Type B pancreatic cell (in vitro differentiated cells): ENCODE results near the gene RAPGEF1. TPM values are rescaled to one million over a fixed set of nuclear protein-coding genes. Genes with fewer than 3 reads are reported as not detected.

Experiments
- DNase-seq: peaks from one replicate; pipeline ENCODE4 v3.0.0; 2021; ENCODE audit warnings: mixed read lengths; ENCODE audit not compliant: unreplicated experiment; ENCODE audit errors: extremely low spot score
- H3K27ac Mint-ChIP-seq: 2 replicates; pipeline ENCODE4 v1.8.0; 2021; ENCODE audit warnings: mild to moderate bottlenecking, mixed read lengths
- H3K27me3 Mint-ChIP-seq: 2 replicates; pipeline ENCODE4 v1.8.0; 2021; ENCODE audit warnings: mixed read lengths
- H3K36me3 Mint-ChIP-seq: 2 replicates; pipeline ENCODE4 v1.8.0; 2021; ENCODE audit warnings: mixed read lengths
- H3K4me1 Mint-ChIP-seq: one replicate; pipeline ENCODE4 v1.8.0; 2021; ENCODE audit warnings: mixed read lengths; ENCODE audit not compliant: unreplicated experiment
- H3K4me3 Mint-ChIP-seq: 2 replicates; pipeline ENCODE4 v1.8.0; 2021; ENCODE audit warnings: mild to moderate bottlenecking, mixed read lengths
- H3K9me3 Mint-ChIP-seq: 2 replicates; pipeline ENCODE4 v1.8.0; 2021; ENCODE audit warnings: mixed read lengths
- total RNA-seq: library from RNA; stranded (reverse); gene quantifications from 2 replicates; pipeline ENCODE4 v1.2.1, GENCODE V29; 2021; ENCODE audit warnings: low replicate concordance
- TF ChIP-seq, protein P1 (sequence below): fragments of 200-600 bp; sonication (generic); conservative IDR thresholded peaks from 2 replicates; pipeline ENCODE4 v1.5.0; 2021; ENCODE audit warnings: antibody characterized with exemption, mild to moderate bottlenecking

Gene RAPGEF1
- total RNA-seq, 1 donor from 2014 or later: 45.9 TPM

DNA sequence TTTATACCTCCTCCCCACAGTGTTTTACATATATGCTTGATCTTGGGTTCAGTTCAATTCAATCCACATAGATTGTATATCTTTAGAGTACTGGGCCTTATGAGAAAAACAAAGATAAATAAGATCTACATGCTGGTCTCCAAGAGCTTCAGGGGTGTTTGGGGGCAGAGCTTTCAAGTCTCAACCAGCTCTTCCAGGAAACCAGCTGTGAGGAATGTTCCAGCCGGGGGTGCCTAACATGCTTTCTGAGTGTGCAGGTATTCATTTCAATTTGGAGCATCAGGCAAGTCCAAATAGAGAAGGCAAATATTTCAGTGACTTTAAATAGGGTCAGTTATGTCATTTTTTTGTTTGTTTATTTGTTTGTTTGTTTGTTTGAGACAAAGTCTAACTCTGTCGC, 5.7 kb upstream of the RAPGEF1 start:
- TF ChIP-seq, protein P1, sequence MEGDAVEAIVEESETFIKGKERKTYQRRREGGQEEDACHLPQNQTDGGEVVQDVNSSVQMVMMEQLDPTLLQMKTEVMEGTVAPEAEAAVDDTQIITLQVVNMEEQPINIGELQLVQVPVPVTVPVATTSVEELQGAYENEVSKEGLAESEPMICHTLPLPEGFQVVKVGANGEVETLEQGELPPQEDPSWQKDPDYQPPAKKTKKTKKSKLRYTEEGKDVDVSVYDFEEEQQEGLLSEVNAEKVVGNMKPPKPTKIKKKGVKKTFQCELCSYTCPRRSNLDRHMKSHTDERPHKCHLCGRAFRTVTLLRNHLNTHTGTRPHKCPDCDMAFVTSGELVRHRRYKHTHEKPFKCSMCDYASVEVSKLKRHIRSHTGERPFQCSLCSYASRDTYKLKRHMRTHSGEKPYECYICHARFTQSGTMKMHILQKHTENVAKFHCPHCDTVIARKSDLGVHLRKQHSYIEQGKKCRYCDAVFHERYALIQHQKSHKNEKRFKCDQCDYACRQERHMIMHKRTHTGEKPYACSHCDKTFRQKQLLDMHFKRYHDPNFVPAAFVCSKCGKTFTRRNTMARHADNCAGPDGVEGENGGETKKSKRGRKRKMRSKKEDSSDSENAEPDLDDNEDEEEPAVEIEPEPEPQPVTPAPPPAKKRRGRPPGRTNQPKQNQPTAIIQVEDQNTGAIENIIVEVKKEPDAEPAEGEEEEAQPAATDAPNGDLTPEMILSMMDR: no peak
- Mint-ChIP-seq H3K27me3 (no peaks in the 10 kb centered on the region), H3K4me1 (peaks cover 8% of the 10 kb centered on the region), H3K9me3 (no peaks in the 10 kb centered on the region), H3K4me3 (no peak overlapping the region), H3K27ac (no peak overlapping the region), H3K36me3 (no peaks in the 10 kb centered on the region)
- no peak for DNase-seq

DNA sequence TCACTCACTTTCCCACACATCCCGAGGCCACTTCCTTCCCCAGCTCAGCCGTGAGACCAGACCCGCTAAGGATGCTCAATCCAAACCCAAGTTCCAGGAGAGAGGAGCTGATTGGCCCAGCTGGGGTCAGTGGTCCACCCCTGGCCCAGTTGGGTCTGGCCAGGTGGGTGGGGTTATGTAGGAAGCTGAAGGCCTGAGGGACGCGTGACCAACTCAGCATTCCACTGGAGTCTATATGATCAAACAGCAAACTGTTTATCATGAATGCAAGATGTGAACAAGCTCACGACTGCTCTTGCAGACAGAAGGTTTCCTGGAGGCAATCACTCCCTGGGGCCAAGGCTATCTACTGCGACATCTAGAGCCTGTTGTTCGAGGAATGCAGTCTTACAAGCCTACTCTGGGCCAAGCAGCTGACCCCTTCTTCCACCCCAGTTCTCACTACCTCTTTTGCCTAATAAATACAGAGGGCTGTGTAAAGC, 4.9 kb upstream of the RAPGEF1 start:
- Mint-ChIP-seq H3K4me3 (no peak overlapping the region), H3K4me1 (peaks cover 8% of the 10 kb centered on the region), H3K27me3 (no peaks in the 10 kb centered on the region), H3K36me3 (no peaks in the 10 kb centered on the region), H3K27ac (peak overlapping the region; percentile 82), H3K9me3 (no peaks in the 10 kb centered on the region)
- TF ChIP-seq, protein P1: no peak
- no peak for DNase-seq

DNA sequence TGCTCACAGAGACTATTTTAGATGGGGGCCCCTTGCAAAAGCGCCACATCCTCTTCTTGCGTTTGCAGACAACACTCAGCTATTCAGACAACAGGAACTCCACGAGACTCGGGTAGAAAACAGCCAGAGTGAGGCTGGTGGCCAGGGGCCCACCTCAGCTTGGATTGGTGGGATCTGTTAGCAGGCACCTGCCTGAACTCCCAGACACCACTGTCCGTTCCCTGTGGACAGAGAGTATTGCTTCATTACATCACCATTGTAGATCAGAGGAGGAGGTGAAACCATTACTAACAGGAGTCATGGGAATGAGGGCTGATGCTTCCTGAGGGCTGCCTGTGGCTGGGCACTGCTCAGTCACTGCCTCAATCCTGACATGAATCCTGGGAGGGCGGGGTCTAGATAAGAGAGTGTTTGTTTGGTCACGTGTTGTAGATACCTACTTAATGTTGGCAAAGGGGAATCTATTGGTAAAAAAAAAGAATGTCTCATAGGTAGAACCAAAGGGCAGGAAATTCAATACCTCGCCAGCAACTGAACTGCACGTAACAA, 4.4 kb upstream of the RAPGEF1 start:
- Mint-ChIP-seq H3K27ac (peak overlapping the region; percentile 82), H3K36me3 (no peaks in the 10 kb centered on the region), H3K9me3 (no peaks in the 10 kb centered on the region)

DNA sequence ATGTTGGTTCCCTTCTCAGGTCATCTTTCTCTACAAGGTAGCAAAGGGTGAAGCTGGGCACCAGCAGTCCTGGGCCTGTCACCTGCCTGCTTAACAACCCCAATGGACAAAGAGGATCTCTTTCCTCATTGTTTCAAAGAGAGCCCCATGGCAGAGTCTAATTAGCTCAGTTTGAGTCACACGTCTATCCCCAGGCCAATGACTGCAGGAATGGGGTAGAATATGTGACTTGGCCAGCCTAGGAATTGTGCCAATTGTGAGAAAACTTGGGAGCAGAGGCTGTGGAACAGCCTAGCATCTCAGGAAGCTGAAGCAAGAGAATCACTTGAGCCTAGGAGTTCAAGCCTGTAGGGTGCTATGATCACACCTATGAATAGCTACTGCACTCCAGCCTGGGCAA, 3.6 kb upstream of the RAPGEF1 start:
- Mint-ChIP-seq H3K27ac (no peak overlapping the region), H3K36me3 (no peaks in the 10 kb centered on the region), H3K27me3 (no peaks in the 10 kb centered on the region), H3K4me3 (peak overlapping the region; percentile 47), H3K4me1 (peaks cover 15% of the 10 kb centered on the region), H3K9me3 (no peaks in the 10 kb centered on the region)
- no peak for DNase-seq
- TF ChIP-seq, protein P1: no peak

More for the DNA sequence above, 4.4 kb upstream of the RAPGEF1 start:
- DNase-seq: no peak
- peaks cover 8% of the 10 kb centered on the region for H3K4me1 Mint-ChIP-seq
- no peak overlapping the region for H3K4me3 Mint-ChIP-seq
- TF ChIP-seq, protein P1: no peak
- H3K27me3 Mint-ChIP-seq: no peaks in the 10 kb centered on the region

DNA sequence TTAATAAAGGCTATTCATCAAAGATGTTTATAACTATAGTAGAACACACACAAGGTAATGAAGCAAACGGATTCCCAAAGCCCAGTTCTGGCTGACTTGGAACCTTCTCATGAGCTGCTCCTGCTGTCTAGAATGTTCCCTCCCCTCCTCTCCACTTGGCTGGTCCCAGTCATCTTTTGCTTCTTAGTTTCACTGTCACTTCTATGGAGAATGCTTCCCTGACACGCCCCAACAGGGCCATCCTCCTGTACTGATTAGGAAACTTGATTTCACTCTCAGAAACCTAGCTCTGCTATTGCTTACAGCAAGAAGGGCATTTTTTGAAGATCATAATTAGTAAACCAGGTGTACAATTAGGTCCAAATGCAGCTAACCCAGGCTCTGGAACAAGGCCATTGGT, 3.2 kb upstream of the RAPGEF1 start:
- no peaks in the 10 kb centered on the region for H3K36me3 Mint-ChIP-seq
- peak overlapping the region; percentile 47 for H3K4me3 Mint-ChIP-seq
- no peaks in the 10 kb centered on the region for H3K27me3 Mint-ChIP-seq
- no peak for DNase-seq
- no peaks in the 10 kb centered on the region for H3K9me3 Mint-ChIP-seq
- peak overlapping the region; percentile 55 for H3K27ac Mint-ChIP-seq
- TF ChIP-seq, protein P1: no peak
- H3K4me1 Mint-ChIP-seq: peaks cover 17% of the 10 kb centered on the region

DNA sequence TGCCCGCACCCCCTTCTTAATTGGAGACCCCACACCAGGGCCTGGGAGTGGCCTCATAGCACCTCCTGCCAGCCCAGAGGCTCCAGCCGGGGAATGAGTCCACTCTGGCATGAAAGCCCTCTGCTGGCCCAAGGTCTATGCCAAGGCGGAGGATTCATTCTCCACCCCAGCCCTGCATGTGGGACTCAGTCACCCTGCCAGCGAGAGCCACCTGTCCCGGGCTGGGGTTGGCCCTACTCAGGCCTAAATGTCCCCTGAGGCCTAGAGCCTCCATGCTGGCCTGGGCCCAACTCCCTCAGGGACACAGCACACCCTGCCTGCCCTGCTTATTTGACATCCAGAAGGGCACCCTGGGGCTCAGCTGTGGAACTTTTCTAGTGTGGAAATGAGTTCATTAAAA, 1.0 kb upstream of the RAPGEF1 start:
- Mint-ChIP-seq H3K4me1 (peaks cover 32% of the 10 kb centered on the region), H3K4me3 (peak overlapping the region; percentile 80), H3K36me3 (peaks cover 5% of the 10 kb centered on the region), H3K9me3 (no peaks in the 10 kb centered on the region), H3K27me3 (no peaks in the 10 kb centered on the region), H3K27ac (no peak overlapping the region)
- TF ChIP-seq, protein P1: no peak
- no peak for DNase-seq
